Keratinocyte (primary cell): ENCODE measurements around the gene OVOL3.

Experiments
- CTCF ChIP-seq, 3 experiments: IDR thresholded peaks in 1 of 3; conservative IDR thresholded peaks in 1 of 3; optimal IDR thresholded peaks in 1 of 3; 2 replicates in 2 of 3; 3 replicates in 1 of 3; pipeline versions ENCODE3 to v1.5.1; 2011; ENCODE audit warnings: low read length in 3 of 3, mild to moderate bottlenecking in 3 of 3, moderate library complexity in 2 of 3, control low read depth in 1 of 3, inconsistent platforms in 1 of 3; ENCODE audit not compliant: insufficient read depth in 2 of 3; ENCODE audit errors: extremely low read depth in 1 of 3
- EZH2 ChIP-seq: IDR thresholded peaks from one replicate; pipeline ENCODE4 v1.6.1; 2012; ENCODE audit warnings: inconsistent platforms, mild to moderate bottlenecking, low read length, moderate library complexity

GRCh38 chr19:36116344-36116637 lies 5.3 kb downstream of the OVOL3 start:
- TF ChIP-seq CTCF (optimal IDR thresholded peaks at IDR 0.05 in 1 of 3, IDR thresholded peaks at IDR 0.05 in 1 of 3, conservative IDR thresholded peaks at IDR 0.05 in 1 of 3; ENCODE audit: extremely low read depth in 1 of 3, insufficient read depth in 2 of 3, low read length in 3 of 3): no peak
- no peak for TF ChIP-seq EZH2
